Measurements from ENCODE around the gene IPO4.

Gene IPO4

GRCh38 chr14:24194873-24195185 is 6.2 kb upstream of the IPO4 start:
- TF ChIP-seq EP300 (IDR thresholded peaks at IDR 0.05; ENCODE audit: borderline replicate concordance) = no peak
- no peak for TF ChIP-seq RAD21 (IDR thresholded peaks at IDR 0.05; ENCODE audit: low read depth)

DNA sequence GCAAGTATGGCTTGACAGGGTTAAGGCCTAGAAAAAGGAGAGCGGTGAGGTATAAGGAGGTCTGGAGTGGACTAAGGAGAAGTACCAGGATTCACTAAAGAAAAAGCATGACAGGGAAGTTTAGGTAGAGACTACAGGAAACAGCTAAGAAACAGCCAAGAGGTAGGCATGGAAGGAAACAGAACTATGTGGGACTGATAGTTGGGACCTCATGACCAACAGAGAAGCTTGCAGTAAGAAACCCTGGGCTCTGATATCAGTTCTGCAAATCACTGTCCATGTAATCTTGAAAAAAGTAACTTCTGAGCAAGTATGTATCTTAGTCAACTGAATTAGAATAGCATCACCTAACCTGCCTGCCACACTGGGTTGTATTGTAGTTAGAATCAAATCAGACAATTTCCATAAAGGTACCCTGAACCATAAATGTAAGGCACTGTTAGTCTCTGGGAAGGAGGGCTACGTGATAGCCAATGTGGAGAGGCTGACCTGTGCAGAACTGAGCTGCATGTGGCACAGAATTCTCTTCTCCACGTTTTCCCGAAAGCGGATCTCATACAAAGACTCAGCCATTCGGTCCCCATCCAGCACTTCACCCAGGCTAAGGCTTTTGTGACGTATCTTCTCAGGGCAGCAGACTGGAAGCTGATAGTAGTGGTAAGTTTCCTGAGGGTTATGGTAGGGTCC is 5.7 kb upstream of the IPO4 start:
- TF ChIP-seq FOXM1 (IDR thresholded peaks at IDR 0.05; ENCODE audit: borderline replicate concordance, low read depth) = no peak
- TF ChIP-seq TAF1 (IDR thresholded peaks at IDR 0.05; ENCODE audit: low read depth) = no peak
- no peak for TF ChIP-seq RAD21 (IDR thresholded peaks at IDR 0.05; ENCODE audit: low read depth)
- TF ChIP-seq YY1 (IDR thresholded peaks at IDR 0.05; ENCODE audit: low read depth) = no peak
- no peak for TF ChIP-seq EGR1 (IDR thresholded peaks at IDR 0.05)
- TF ChIP-seq ZBTB7A (IDR thresholded peaks at IDR 0.05; ENCODE audit: low read depth) = no peak
- TF ChIP-seq, protein P1, sequence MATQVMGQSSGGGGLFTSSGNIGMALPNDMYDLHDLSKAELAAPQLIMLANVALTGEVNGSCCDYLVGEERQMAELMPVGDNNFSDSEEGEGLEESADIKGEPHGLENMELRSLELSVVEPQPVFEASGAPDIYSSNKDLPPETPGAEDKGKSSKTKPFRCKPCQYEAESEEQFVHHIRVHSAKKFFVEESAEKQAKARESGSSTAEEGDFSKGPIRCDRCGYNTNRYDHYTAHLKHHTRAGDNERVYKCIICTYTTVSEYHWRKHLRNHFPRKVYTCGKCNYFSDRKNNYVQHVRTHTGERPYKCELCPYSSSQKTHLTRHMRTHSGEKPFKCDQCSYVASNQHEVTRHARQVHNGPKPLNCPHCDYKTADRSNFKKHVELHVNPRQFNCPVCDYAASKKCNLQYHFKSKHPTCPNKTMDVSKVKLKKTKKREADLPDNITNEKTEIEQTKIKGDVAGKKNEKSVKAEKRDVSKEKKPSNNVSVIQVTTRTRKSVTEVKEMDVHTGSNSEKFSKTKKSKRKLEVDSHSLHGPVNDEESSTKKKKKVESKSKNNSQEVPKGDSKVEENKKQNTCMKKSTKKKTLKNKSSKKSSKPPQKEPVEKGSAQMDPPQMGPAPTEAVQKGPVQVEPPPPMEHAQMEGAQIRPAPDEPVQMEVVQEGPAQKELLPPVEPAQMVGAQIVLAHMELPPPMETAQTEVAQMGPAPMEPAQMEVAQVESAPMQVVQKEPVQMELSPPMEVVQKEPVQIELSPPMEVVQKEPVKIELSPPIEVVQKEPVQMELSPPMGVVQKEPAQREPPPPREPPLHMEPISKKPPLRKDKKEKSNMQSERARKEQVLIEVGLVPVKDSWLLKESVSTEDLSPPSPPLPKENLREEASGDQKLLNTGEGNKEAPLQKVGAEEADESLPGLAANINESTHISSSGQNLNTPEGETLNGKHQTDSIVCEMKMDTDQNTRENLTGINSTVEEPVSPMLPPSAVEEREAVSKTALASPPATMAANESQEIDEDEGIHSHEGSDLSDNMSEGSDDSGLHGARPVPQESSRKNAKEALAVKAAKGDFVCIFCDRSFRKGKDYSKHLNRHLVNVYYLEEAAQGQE (IDR thresholded peaks at IDR 0.05; ENCODE audit: low read depth) = no peak
- TF ChIP-seq, protein P2, sequence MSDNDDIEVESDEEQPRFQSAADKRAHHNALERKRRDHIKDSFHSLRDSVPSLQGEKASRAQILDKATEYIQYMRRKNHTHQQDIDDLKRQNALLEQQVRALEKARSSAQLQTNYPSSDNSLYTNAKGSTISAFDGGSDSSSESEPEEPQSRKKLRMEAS (IDR thresholded peaks at IDR 0.05) = no peak
- TF ChIP-seq TEAD4 (IDR thresholded peaks at IDR 0.05) = no peak

- TF ChIP-seq YY1 (IDR thresholded peaks at IDR 0.05; ENCODE audit: low read depth) (no peak), FOXM1 (IDR thresholded peaks at IDR 0.05; ENCODE audit: borderline replicate concordance, low read depth) (no peak), ZBTB7A (IDR thresholded peaks at IDR 0.05; ENCODE audit: low read depth) (no peak), TEAD4 (IDR thresholded peaks at IDR 0.05) (no peak), EP300 (IDR thresholded peaks at IDR 0.05; ENCODE audit: borderline replicate concordance) (no peak), CREB1 (IDR thresholded peaks at IDR 0.05; ENCODE audit: low read depth) (no peak), RAD21 (IDR thresholded peaks at IDR 0.05; ENCODE audit: low read depth) (no peak), EGR1 (IDR thresholded peaks at IDR 0.05) (no peak), TAF1 (IDR thresholded peaks at IDR 0.05; ENCODE audit: low read depth) (no peak)
- TF ChIP-seq, protein P1 (IDR thresholded peaks at IDR 0.05; ENCODE audit: low read depth) = no peak
- TF ChIP-seq, protein P2 (IDR thresholded peaks at IDR 0.05) = no peak
Observed at GRCh38 chr14:24192933-24193332, 4.3 kb upstream of the IPO4 start.

DNA sequence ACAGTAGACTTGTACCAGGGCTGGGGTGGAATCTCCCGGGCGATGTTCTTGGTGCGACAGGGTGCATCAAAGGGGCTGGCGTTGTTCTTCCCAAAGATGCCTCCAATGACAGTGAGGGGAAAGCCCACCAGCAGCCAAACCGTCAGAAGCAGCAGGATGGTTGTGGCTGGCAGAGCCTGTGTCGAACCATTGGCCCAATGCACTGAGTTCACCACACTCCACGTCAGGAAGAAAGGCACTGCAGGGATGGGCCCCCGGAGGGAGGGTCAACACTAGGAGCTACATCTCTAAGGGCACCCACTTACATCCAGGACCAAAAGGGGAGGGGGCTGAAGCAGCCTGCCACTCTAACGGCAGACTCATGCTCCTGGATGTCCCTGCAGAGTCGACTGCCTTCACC is 1.8 kb upstream of the IPO4 start:
- TF ChIP-seq USF1 (IDR thresholded peaks at IDR 0.05) (no peak), EGR1 (IDR thresholded peaks at IDR 0.05) (no peak), TCF12 (IDR thresholded peaks at IDR 0.05; ENCODE audit: low read depth) (no peak), FOXM1 (IDR thresholded peaks at IDR 0.05; ENCODE audit: borderline replicate concordance, low read depth) (no peak), ZBTB7A (IDR thresholded peaks at IDR 0.05; ENCODE audit: low read depth) (no peak), NFIC (IDR thresholded peaks at IDR 0.05) (no peak), TEAD4 (IDR thresholded peaks at IDR 0.05) (no peak), TAF1 (IDR thresholded peaks at IDR 0.05; ENCODE audit: low read depth) (no peak), RAD21 (IDR thresholded peaks at IDR 0.05; ENCODE audit: low read depth) (no peak), EP300 (IDR thresholded peaks at IDR 0.05; ENCODE audit: borderline replicate concordance) (no peak), YY1 (IDR thresholded peaks at IDR 0.05; ENCODE audit: low read depth) (no peak), CREB1 (IDR thresholded peaks at IDR 0.05; ENCODE audit: low read depth) (no peak), CEBPB (IDR thresholded peaks at IDR 0.05) (no peak)
- TF ChIP-seq, protein P2 (IDR thresholded peaks at IDR 0.05) = no peak

DNA sequence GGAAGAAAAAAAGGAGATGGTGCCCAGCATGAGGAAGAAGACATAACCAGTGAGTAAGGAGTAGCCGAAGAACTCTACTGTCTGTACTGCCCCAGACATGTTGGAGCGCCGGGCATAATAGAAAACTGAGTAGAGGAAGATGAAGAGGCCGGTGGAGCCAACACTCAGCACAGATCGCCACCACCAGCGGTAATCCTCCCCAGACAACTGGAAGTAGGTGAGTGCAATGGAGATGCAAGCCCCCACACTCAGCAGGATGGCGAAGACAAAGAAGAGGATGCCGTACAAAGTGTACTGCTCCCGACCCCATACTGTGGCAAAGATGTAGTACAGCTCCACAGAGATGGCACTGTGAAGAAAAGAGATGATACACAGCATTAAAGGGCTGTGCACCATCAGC is 844 bp upstream of the IPO4 start:
- TF ChIP-seq FOXM1 (IDR thresholded peaks at IDR 0.05; ENCODE audit: borderline replicate concordance, low read depth) (no peak), TCF12 (IDR thresholded peaks at IDR 0.05; ENCODE audit: low read depth) (no peak), YY1 (IDR thresholded peaks at IDR 0.05; ENCODE audit: low read depth) (no peak), RAD21 (IDR thresholded peaks at IDR 0.05; ENCODE audit: low read depth) (no peak)

DNA sequence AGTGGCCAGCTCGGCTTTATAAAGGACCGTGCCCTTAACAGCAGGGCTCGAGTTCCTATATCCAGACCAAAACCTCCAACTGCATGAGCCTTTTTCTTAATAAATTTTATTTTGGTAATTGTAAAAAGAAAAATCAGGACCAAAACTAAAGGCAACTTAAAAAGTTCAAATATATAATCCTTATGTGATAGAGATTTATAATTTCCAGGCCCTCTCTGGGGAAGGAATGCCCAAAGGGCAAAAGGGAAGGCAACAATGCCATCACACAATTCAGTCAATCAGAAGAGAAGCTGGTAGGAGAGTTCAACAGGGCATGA is 401 bp upstream of the IPO4 start:
- no peak for TF ChIP-seq YY1 (IDR thresholded peaks at IDR 0.05; ENCODE audit: low read depth)
- TF ChIP-seq RAD21 (IDR thresholded peaks at IDR 0.05; ENCODE audit: low read depth) = no peak
- TF ChIP-seq, protein P2 (IDR thresholded peaks at IDR 0.05) = no peak
- no peak for TF ChIP-seq CEBPB (IDR thresholded peaks at IDR 0.05)
- TF ChIP-seq ZBTB7A (IDR thresholded peaks at IDR 0.05; ENCODE audit: low read depth) = no peak
